ENCODE results near the gene NINJ1. TPM values are rescaled to one million over a fixed set of nuclear protein-coding genes. Genes with fewer than 3 reads are reported as not detected.
A peak's percentile ranks its signal among the peaks of the same experiment; 100 is the strongest.

Gene NINJ1
- total and polyA plus RNA-seq, 2 of the 8 experiments (the other 6 are each of a cell fraction or from before 2014, with no cell fraction given) = 28.2 to 65.6 TPM

DNA sequence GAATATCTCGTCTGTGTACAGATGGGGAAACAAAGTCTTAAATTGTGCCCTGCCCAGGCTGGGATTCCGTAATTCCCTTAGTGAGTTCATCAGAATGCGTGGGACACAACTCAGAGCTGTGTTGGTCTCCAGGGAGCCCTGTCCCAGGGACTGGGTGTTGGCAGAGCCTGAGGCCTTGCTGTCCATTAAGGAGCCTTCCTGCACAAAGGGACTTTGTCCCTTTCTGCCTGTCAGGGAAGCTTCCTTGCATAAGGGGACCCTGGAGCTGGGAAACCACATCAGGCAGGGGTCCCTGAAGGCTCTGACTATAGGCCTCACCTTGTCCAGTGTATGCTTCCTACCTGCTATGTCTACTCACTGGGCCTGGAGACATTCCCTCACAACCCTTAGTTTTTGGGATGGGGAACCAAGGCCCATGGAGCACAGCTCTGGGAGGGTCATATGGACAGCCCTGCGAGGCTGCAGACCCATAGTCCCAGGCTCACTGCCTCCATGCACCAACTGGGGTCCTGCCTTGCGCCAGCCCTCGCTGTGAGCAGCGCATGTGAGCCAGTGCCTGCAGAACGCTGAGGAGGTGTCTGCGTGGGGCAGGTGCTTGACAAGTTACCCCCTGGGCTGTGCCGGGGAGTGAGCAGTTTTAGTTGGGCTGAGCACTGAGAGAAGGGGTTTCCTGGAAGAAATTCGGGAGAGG, 36.4 kb downstream of the NINJ1 start:
- H2AFZ ChIP-seq (ENCODE audit: low read length) = no peak overlapping the region
- no peak overlapping the region for H3K18ac ChIP-seq (ENCODE audit: extremely low read depth, low read length)
- no peak overlapping the region for H4K91ac ChIP-seq (replicated peaks; ENCODE audit: insufficient read length, low read length)
- H3K14ac ChIP-seq (ENCODE audit: insufficient read length) = no peak overlapping the region
- H2BK20ac ChIP-seq (ENCODE audit: low read length) = no peak overlapping the region
- H3K27me3 ChIP-seq (replicated peaks in 1 of 4; ENCODE audit: control insufficient read depth in 3 of 4, extremely low read depth in 1 of 4, insufficient read depth in 3 of 4, low read length in 3 of 4) = no peaks in the 10 kb centered on the region; a peak in 1 of 7 replicates
- H3K27ac ChIP-seq (ENCODE audit: low read depth, low read length) = no peak overlapping the region
- no peak for TF ChIP-seq ASH2L (IDR thresholded peaks at IDR 0.05; ENCODE audit: low read length)
- TF ChIP-seq BRCA1 (IDR thresholded peaks at IDR 0.05; ENCODE audit: low read depth, low read length) = no peak
- TF ChIP-seq, protein P1, sequence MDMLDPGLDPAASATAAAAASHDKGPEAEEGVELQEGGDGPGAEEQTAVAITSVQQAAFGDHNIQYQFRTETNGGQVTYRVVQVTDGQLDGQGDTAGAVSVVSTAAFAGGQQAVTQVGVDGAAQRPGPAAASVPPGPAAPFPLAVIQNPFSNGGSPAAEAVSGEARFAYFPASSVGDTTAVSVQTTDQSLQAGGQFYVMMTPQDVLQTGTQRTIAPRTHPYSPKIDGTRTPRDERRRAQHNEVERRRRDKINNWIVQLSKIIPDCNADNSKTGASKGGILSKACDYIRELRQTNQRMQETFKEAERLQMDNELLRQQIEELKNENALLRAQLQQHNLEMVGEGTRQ (IDR thresholded peaks at IDR 0.05; ENCODE audit: low read length) = no peak
- no peak for TF ChIP-seq SP1 (IDR thresholded peaks at IDR 0.05; ENCODE audit: low read depth, low read length)
- no peak for TF ChIP-seq RXRA (IDR thresholded peaks at IDR 0.05; ENCODE audit: insufficient read depth, low read depth, low read length)
- TF ChIP-seq HDAC6 (IDR thresholded peaks at IDR 0.05; ENCODE audit: low read depth, low read length) = no peak
- no peak for TF ChIP-seq TAF1 (IDR thresholded peaks at IDR 0.05; ENCODE audit: low read depth, low read length)
- no peak for TF ChIP-seq JUN (IDR thresholded peaks at IDR 0.05; ENCODE audit: low read depth, low read length)
- no peak for TF ChIP-seq GTF2F1 (IDR thresholded peaks at IDR 0.05; ENCODE audit: borderline replicate concordance, low read depth, low read length)
- H4K8ac ChIP-seq (ENCODE audit: extremely low read depth, insufficient read depth, low read length) = no peak overlapping the region; the same call in 1 of the 2 replicates
- H3K23me2 ChIP-seq (ENCODE audit: low read depth, low read length) = peaks cover 12% of the 10 kb centered on the region
- peaks cover 0 to 7% of the 10 kb centered on the region in 2 experiments; a peak in 1 of 4 replicates for H3K79me2 ChIP-seq (ENCODE audit: control insufficient read depth in 1 of 2, insufficient read depth in 2 of 2, low read length in 2 of 2)
- no peak overlapping the region for H3K4ac ChIP-seq (replicated peaks; ENCODE audit: insufficient read length, low read depth, low read length)
- FAIRE-seq = no peak
- CTCF ChIA-PET (ENCODE audit: partially characterized antibody) = interaction anchor here (0.9 to 1.9 kb wide), 6 partner anchors 8 to 201 kb away, joined by 3 to 7 read pairs (median 5); no protein-coding TSS in a partner anchor
- no peak overlapping the region for H3K23ac ChIP-seq (ENCODE audit: insufficient read length)
- H3K4me3 ChIP-seq (ENCODE audit: extremely low read depth in 1 of 4, insufficient read depth in 2 of 4, low read depth in 3 of 4, low read length in 4 of 4) = peak overlapping the region in 1 of 4 experiments; percentile 98; a peak in 1 of 8 replicates
- H2BK120ac ChIP-seq (replicated peaks; ENCODE audit: low read depth, low read length) = no peak overlapping the region
- H3K9ac ChIP-seq (replicated peaks in 1 of 4; ENCODE audit: extremely low read depth in 1 of 4, low read depth in 3 of 4, low read length in 3 of 4) = no peak overlapping the region
- H2AK5ac ChIP-seq (ENCODE audit: low read depth, low read length) = no peak overlapping the region
- no peak overlapping the region for H2BK5ac ChIP-seq (ENCODE audit: low read depth, low read length)
- no peak overlapping the region for H4K5ac ChIP-seq (ENCODE audit: insufficient read length, low read depth, low read length)
- no peaks in the 10 kb centered on the region for H3K79me1 ChIP-seq (ENCODE audit: low read depth, low read length)
- peak overlapping the region; percentile 85 to 98; a peak in 1 of 4 replicates for H3K4me2 ChIP-seq (ENCODE audit: insufficient read depth in 1 of 2, low read depth in 2 of 2, low read length in 2 of 2)
- H3K56ac ChIP-seq (replicated peaks; ENCODE audit: insufficient read length, low read depth, low read length) = no peak overlapping the region
- H4K20me1 ChIP-seq (replicated peaks in 1 of 2; ENCODE audit: control insufficient read depth in 1 of 2, insufficient read depth in 2 of 2, low read length in 2 of 2) = peaks cover 0 to 4% of the 10 kb centered on the region in 2 experiments
- no peaks in the 10 kb centered on the region for H3K9me3 ChIP-seq (ENCODE audit: insufficient read depth in 2 of 2, low read depth in 1 of 2, low read length in 1 of 2)
- POLR2A ChIA-PET (ENCODE audit: partially characterized antibody) = interaction anchor here (1.5 kb wide), 1 partner anchor 36 kb away, joined by 4 read pairs; the partner anchor contains the start of gene NINJ1
- H2BK12ac ChIP-seq (ENCODE audit: low read depth, low read length) = no peak overlapping the region
- no peak overlapping the region for H2BK15ac ChIP-seq (ENCODE audit: low read length)
- WGBS, 2 experiments (ENCODE audit: extremely low coverage in 1 of 2, insufficient coverage in 1 of 2, insufficient read length in 1 of 2, insufficient replicate concordance in 2 of 2, low coverage in 1 of 2, low lambda C conversion rate in 2 of 2, missing lambda C conversion rate in 1 of 2) = 86% methylated on average over 11 of the region's 11 CpGs; no CpG with 5 or more reads in 1 of the 2 experiments
- DNase-seq (ENCODE audit: low read depth in 1 of 2, low spot score in 2 of 2) = no peak
- no peaks in the 10 kb centered on the region for H3K36me3 ChIP-seq (ENCODE audit: control insufficient read depth in 2 of 4, insufficient read depth in 4 of 4, low read length in 3 of 4)
- H3K4me1 ChIP-seq (replicated peaks in 1 of 4; ENCODE audit: control insufficient read depth in 3 of 4, insufficient read depth in 4 of 4, low read length in 3 of 4) = peaks cover 0 to 13% (median 7%) of the 10 kb centered on the region in 4 experiments; a peak in 4 of 7 replicates

Measured in H1 (cell line).